ENCODE data around the gene GRID1. TPM values are rescaled to one million over a fixed set of nuclear protein-coding genes. Genes with fewer than 3 reads are reported as not detected.

The GRID1 gene
- total RNA-seq, 1 donor, result under 0.01 TPM

- DNase-seq (ENCODE audit: low read depth in 2 of 3, low spot score in 2 of 3), result no peak
Measured at GRCh38 chr10:85924382-85925102, 442.1 kb downstream of the GRID1 start.

GRCh38 chr10:85922356-85923129, 444.1 kb downstream of the GRID1 start:
- no peak for DNase-seq (ENCODE audit: low read depth in 2 of 3, low spot score in 2 of 3)

GRCh38 chr10:85921789-85922188, 444.8 kb downstream of the GRID1 start:
- no peak for DNase-seq (ENCODE audit: low read depth in 2 of 3, low spot score in 2 of 3)

- DNase-seq (ENCODE audit: low read depth in 2 of 3, low spot score in 2 of 3), result no peak
Measured at GRCh38 chr10:85920311-85920710, 446.3 kb downstream of the GRID1 start.

- DNase-seq (ENCODE audit: low read depth in 2 of 3, low spot score in 2 of 3), result no peak
Measured at GRCh38 chr10:85919491-85920021, 447.0 kb downstream of the GRID1 start.

GRCh38 chr10:85918371-85918770, 448.2 kb downstream of the GRID1 start:
- no peak for DNase-seq (ENCODE audit: low read depth in 2 of 3, low spot score in 2 of 3)

- no peak for DNase-seq (ENCODE audit: low read depth in 2 of 3, low spot score in 2 of 3)
Measured at GRCh38 chr10:85917601-85918000, 449.0 kb downstream of the GRID1 start.

GRCh38 chr10:85916994-85917573, 449.5 kb downstream of the GRID1 start:
- no peak for DNase-seq (ENCODE audit: low read depth in 2 of 3, low spot score in 2 of 3)

- no peak for DNase-seq (ENCODE audit: low read depth in 2 of 3, low spot score in 2 of 3)
Measured at GRCh38 chr10:85916286-85916685, 450.3 kb downstream of the GRID1 start.

- no peak for DNase-seq (ENCODE audit: low read depth in 2 of 3, low spot score in 2 of 3)
Measured at GRCh38 chr10:85915245-85915846, 451.2 kb downstream of the GRID1 start.

GRCh38 chr10:85914720-85915119, 451.9 kb downstream of the GRID1 start:
- DNase-seq (ENCODE audit: low read depth in 2 of 3, low spot score in 2 of 3), result no peak

- DNase-seq (ENCODE audit: low read depth in 2 of 3, low spot score in 2 of 3), result no peak
Measured at GRCh38 chr10:85908462-85908861, 458.1 kb downstream of the GRID1 start.

GRCh38 chr10:85902051-85902450, 464.5 kb downstream of the GRID1 start:
- DNase-seq (ENCODE audit: low read depth in 2 of 3, low spot score in 2 of 3), result no peak

- no peak for DNase-seq (ENCODE audit: low read depth in 2 of 3, low spot score in 2 of 3)
Measured at GRCh38 chr10:85901599-85901998, 465.0 kb downstream of the GRID1 start.

- no peak for DNase-seq (ENCODE audit: low read depth in 2 of 3, low spot score in 2 of 3)
Measured at GRCh38 chr10:85900487-85900886, 466.1 kb downstream of the GRID1 start.

- DNase-seq (ENCODE audit: low read depth in 2 of 3, low spot score in 2 of 3), result no peak
Measured at GRCh38 chr10:85900061-85900460, 466.5 kb downstream of the GRID1 start.

GRCh38 chr10:85891472-85891871, 475.1 kb downstream of the GRID1 start:
- no peak for DNase-seq (ENCODE audit: low read depth in 2 of 3, low spot score in 2 of 3)

- DNase-seq (ENCODE audit: low read depth in 2 of 3, low spot score in 2 of 3), result no peak
Measured at GRCh38 chr10:85888559-85888958, 478.0 kb downstream of the GRID1 start.

- no peak for DNase-seq (ENCODE audit: low read depth in 2 of 3, low spot score in 2 of 3)
Measured at GRCh38 chr10:85888004-85888403, 478.6 kb downstream of the GRID1 start.

GRCh38 chr10:85874208-85874607, 492.4 kb downstream of the GRID1 start:
- no peak for DNase-seq (ENCODE audit: low read depth in 2 of 3, low spot score in 2 of 3)

GRCh38 chr10:85873063-85873462, 493.5 kb downstream of the GRID1 start:
- no peak for DNase-seq (ENCODE audit: low read depth in 2 of 3, low spot score in 2 of 3)

Measured in hematopoietic multipotent progenitor cell (in vitro differentiated cells).